8988T (cell line): ENCODE measurements around the gene XPC.
"Not testable (repeated sequence)": the region's sequence is repeated elsewhere in the genome, so short reads cannot be mapped to it uniquely, and the experiment has no call there.

Experiments used
- DNase-seq: peaks from one replicate; pipeline ENCODE4 v3.0.0; 2011

XPC gene

DNA sequence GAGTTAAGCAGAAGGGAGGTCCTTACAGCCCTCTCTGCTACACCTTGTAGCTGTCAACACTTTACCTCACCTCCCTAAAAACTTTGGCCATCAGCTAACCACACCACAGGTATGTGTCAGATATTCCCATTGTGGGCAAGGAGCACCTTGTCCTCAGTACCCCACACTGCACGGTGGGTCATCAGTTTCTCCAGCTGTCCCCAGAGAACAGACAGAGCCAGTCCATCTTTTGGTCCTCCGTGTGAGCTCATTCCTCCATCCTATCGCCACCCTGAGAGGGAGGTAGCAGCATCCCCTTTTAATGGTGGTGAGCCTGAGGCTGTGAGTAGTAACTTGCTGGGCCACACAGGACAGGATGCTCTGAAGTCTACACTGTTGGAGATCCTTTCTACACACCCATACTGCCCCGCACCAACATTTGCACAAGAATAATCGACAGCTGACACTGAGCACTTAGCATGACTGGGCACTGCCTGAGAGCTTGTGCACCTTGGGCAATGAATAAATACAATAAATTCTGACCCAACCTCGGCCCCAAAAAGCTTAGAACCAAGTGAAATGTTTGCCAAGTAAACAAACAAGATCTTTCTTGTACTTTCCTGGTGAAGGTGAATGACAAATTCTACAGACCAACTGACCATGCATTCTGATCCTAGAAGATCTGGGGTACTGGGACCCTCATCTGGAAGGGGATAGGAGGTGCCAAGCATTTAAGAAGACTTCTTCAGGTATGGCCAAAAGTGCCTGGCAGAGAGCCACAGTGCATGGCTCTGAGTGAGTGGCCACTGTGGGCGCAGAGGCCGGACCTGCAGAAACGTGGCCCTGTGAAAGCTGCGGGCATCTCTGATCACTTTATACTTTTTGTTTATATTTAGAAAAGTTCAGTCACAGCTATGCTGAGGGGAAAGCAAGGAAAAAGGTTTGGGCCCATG is 60.7 kb downstream of the XPC start:
- no peak for DNase-seq

DNA sequence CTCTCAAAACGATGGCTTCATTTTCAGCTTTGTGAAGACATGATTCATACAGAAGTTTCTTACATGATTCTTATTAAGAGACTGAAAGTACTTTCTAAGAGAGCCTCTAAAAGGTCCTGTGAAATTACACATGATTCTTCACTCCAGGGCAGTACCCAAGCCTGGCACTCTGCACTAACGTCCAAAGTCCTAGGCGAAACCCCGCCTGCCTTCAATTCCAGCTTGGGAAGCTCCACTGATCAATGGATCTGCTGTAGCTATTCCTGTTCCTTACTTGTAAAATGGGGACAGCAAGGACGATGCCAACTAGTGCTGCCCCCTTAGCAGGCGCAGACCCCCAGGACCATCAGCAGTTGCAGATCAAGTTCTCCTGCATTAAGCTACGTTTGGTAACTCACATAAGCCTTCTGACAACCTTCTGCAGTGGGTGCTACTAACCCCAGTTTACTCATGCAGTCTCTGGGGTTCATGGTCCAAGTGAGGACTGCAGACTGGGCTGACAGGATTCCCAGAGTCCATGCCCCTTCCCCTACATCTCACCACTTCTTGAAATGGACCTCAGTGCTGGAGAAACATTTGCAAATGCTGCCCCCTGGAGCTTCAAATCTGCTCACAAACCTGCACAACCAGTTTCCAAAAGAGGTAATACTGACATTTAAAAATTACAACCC is 64.3 kb downstream of the XPC start:
- no peak for DNase-seq

DNA sequence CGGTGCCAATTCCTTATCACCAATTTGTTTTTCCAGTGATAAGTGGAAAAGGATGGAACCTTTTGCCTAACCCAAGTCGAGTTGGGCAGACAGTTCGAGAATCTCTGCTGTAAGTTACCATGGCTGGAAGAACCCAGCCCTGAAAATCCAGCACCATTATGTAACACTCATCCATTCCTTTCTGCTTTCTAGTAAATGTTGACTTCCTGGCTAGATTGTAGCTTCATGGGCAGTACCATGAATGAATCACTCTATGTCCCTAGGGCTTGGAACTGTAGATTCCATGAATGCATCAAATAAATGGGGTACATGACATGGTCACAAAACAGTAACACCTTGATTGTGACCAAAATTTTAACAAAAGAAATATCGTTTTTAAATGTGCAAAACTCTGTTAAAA is 67.7 kb downstream of the XPC start:
- no peak for DNase-seq

DNA sequence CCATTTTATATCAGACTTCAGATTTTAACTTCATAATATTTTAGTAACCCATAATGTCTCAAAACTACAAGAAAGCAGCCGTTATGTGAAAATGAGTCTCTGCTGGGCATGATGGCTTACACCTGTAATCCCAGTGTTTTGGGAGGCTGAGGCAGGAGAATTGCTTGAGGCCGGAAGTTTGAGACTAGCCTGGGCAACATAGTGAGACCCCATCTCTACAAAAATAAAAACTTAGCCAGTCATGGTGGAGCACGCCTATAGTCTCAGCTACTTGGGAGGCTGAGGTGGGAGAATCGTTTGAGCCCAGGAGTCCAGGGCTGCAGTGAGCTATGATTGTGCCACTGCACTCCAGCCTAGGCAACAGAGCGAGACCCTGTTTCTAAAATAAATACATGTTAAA is 68.6 kb downstream of the XPC start:
- DNase-seq: not testable (repeated sequence)

DNA sequence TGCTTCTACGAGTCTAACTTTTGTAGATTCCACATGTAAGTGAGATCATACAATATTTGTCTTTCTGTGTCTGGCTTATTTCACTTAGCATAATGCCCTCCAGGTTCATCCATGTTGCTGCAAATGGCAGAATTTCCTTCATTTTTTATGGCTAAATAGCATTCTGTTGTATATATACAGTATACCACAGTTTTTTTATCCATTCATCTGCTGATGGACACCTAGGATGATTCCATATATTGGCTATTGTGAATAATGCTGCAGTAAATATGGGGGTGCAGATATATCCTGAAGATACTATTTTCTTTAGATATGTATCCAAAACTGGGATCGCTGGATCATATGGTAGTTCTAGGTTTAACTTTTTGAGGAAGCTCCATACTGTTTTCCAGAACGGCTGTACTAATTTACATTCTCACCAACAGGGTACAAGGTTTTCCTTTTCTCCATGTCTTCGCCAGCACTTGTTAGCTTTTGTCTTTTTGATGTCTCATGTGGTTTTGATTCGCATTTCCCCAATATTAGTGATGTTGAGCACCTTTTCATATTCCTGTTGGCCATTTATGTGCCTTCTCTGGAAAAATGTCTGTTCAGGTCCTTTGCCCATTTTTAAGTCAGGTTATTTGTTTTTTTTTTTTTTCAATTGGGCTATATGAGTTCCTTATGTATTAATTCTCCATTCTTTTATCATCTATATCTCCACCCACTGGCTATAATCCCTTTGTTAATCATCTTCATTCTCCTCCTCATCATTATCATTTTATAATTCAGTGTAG is 80.6 kb downstream of the XPC start:
- no peak for DNase-seq

DNA sequence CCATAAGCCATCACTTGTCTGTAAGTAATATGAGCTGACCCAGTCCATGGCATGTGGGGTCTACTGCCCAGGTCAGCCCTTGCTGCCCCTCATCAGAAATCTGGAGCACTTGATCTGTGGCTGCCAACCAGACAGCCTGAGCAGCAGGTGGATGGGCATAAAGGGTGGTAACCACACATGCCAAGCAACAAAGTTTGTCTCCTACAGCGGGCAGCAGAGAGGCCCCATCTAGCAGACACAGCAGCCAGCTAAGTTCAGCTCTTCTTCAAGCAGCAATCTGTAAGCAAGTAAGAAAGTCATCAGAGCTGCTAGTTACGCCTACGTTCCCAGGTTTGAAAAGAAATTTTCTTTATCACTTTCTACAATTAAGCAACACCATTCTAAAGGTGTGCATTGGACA is 81.7 kb downstream of the XPC start:
- no peak for DNase-seq
